C4-2B (cell line): ENCODE results near the gene SASH1.

ENCODE experiments used
- CTCF ChIP-seq: fragments of 450-650 bp; conservative IDR thresholded peaks from 2 replicates; pipeline ENCODE4 v1.5.1; 2017; ENCODE audit warnings: mild to moderate bottlenecking
- ZFX ChIP-seq: fragments of 450-650 bp; IDR thresholded peaks from 2 replicates; pipeline ENCODE4 v1.6.1; 2017

GRCh38 chr6:148497257-148497656 lies 154.6 kb downstream of the SASH1 start:
- TF ChIP-seq CTCF (no peak), ZFX (no peak)
